GM21423 (cell line): Measurements from ENCODE around the gene SIGLEC6.

Source experiments
- ATAC-seq: cut with Tn5 transposase; IDR thresholded peaks from one replicate; pipeline ENCODE4 v1.9.1; 2021; ENCODE audit warnings: mild to moderate bottlenecking, moderate library complexity; ENCODE audit not compliant: unreplicated experiment

Gene SIGLEC6

DNA sequence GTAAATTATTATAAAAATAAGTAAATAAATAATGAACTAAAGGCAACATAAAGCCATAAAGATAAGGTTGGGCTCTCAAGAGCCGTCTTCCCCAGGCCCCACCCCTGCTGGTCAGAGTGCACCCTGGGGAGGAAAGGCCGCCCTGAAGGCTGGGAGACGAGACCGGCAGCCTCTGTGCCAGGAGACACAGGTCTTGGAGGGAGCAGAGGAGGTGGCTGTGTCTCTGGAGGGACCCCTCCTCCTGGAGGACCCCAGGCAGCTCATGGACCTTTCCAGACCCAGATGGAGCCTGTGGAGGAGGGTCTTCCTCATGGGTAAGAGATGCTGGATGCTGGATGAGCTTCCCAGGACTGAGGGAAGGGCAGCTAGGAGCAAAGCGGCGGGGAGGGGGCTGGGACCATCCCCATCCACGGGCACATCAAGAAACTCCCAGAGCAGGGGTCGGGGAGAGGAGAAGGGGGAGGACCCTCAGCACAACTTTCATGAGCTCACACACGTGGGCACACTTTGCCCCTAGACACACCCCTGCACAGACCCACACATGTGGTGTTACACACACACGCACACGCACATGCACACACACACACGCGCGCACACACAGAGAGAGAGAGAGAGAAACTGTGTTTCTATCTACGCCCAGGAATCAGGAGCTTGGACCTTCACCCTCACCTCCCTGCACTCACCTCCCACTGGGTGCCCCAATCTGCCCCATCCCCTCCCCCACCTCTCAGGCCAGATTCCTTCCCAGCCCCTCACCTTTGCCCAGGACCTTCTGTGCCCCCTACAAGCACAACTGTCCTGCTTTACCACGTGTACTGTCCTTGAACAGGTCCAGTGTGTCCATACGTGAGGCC lies 52.9 kb downstream of the SIGLEC6 start, which contains the start of gene CEACAM18:
Gene CEACAM18, plus strand, starts transcription at position 159 of the 854 bp plus-strand sequence.
- no peak for ATAC-seq

DNA sequence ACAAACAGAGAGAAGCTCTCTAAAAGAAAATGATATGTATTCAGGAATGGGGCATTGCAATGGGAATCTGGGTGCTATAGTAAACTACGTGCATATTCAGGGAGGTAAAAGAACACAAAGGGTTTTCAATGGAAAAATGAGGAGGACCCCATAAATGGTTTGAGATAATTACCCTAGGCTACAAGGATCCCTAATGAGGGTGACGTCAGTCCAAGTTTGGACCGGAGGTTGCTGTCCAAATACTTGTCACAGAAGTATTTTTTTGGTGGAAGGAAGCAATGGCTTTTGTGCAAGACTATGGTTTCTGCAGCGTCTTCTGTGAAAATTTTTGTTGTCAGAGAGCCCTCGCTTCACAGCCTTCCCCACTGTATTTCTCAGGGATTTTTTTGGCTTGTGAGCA lies 54.1 kb downstream of the SIGLEC6 start:
- no peak for ATAC-seq

DNA sequence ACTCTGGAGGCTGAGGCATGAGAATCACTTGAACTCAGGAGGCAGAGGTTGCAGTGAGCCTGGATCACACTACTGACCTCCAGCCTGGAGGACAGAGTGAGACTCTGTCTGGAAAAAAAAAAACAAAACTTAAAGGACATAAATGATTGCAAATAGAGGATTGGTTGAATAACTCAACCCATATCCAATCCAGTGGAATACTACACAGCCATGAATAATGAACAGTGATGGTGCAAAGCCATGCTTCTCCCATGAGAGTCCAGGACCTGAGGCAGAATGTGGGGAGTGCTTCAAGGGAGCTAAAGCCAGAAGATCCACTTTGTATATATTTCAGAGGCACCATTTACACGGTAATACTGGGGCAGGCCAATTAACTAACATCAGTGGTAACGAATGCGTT lies 55.3 kb downstream of the SIGLEC6 start:
- ATAC-seq, result no peak

DNA sequence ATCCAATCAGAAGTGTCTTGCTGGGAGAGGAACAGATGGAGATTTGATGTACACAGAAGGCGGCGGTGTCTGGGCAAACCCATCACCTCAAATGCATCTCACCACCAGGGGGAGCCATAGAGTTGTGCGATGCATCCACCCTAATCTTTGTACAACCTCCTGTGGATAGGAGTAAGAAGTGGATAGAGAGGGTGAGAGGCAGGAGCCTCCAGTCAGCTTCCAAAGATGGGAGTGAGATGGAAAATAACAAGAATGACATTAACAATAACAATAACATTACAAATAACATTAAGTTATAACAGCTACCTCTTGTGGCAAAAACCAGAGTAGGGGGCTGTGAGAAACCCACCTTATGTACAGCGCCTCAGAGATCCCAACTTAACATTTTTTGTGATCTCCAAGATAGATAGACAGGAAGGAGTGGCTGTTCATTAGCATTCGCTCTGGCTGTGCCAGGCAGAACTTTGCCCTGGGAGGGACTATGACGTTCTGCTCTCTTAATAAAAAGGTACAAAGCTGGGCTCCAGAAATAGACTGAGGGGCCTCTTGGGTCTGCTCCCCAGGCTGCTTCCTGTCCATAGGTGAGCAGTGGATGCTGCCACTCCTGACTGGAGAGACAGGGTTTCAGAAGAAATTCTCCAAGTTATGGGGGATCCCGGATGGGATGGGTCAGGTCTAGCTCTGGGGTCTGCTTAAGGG lies 58.3 kb downstream of the SIGLEC6 start:
- ATAC-seq, result no peak

DNA sequence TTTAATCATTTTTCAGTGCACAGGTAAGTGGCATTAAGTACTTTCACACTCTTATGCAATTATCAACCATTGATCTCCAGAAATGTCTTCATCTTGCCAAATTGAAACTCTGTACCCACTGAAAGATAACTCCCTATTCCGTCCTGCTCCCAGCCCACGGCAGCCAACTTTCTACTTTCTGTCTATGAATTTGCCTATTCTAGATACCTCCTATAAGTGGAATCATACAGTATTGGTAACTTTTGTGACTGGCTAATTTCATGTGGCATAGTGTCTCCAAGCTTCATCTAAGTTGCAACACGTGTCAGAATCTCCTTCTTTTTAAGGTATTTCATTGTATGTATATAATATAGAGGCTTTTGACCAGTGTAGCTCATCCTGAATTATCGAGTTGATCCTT lies 58.9 kb downstream of the SIGLEC6 start:
- ATAC-seq, result no peak

DNA sequence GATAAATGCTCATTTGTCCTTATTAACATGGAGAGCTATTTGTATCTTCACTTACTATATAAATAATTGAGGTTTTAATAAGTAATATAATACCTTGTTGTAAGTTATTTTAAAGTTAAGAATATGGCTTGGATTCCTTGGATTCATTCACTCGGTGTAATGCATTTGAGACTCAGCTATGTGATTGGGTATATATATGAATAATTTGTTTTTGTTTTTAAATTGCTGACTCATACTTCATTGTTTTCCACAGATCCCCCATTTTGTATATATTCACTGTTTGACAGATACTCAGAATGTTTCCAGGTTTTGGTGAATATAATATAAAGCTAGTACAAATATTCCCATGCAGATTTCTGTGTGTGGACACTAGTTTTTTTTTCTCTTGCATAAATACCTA lies 59.9 kb downstream of the SIGLEC6 start:
- ATAC-seq, result no peak

DNA sequence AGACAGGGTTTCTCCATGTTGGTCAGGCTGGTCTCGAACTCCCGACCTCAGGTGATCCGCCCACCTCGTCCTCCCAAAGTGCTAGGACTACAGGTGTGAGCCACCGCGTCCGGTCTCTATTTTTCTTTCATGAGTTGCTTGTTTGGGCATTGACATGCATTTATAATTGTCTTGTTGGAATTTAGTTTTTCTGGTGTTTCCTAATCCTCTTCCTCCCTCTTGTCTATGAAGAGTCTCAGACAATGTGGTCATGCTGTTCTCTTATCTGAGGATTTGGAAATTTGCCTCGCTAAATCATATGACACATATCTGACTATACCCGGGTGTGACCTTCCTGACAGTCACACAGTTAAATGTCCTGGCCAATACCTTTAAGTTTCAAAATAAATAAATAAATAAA lies 60.5 kb downstream of the SIGLEC6 start:
- ATAC-seq, result no peak

DNA sequence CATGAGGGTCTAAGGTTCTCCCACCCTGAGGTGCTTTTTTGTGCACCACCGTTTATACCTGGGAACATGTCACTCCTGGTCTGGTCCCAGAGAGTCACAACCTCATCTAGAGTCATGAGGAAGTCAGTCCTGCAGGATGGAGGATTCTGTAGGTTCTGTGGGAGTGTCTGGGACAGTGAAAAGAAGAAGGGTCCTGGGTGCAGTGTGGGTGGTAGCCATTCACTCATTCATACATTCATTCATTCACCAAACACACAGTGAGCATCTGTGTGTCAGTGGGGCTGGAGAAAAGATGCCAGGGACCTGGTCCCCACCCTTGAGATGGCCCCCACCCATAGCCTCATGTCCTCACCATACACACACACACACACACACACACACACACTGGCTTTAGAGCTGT lies 61.8 kb downstream of the SIGLEC6 start:
- no peak for ATAC-seq

DNA sequence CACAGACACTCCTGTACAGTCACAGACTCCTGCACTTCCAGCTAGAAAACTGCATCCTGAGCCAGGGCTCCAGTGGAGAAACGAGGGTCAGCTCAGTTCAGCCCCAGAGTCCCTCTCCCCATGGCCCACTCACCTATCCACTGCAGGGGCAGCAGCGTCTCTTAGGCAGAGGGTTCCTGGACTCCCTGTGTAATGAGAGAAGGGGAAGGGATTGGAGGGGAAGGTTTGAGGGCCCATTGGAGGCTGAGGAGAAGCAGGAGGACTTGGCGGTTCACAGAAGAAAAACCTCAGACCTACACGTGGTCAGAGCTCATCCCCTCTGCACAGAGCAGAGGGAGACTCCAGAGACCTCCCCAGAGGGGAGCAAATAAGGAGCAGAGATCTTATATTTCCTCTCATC lies 62.3 kb downstream of the SIGLEC6 start:
- no peak for ATAC-seq

DNA sequence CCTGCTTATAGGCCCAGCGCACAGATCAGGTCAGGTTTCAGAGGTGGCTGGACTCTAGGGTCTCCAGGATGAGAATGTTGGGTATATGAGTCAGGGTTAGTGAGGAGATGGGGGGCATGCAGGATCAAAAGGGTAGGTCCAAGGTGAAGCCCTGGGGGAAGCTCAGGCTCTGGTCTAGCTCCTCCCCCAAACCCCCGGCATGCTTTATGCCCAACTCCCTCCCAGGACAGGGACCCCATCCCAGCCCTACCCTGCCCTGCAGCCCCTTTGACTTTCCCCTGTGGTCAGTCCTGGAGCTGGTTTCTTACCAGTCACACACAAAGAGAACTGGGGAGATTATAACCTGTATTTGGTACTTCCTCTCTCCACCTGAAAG lies 62.9 kb downstream of the SIGLEC6 start:
- no peak for ATAC-seq

DNA sequence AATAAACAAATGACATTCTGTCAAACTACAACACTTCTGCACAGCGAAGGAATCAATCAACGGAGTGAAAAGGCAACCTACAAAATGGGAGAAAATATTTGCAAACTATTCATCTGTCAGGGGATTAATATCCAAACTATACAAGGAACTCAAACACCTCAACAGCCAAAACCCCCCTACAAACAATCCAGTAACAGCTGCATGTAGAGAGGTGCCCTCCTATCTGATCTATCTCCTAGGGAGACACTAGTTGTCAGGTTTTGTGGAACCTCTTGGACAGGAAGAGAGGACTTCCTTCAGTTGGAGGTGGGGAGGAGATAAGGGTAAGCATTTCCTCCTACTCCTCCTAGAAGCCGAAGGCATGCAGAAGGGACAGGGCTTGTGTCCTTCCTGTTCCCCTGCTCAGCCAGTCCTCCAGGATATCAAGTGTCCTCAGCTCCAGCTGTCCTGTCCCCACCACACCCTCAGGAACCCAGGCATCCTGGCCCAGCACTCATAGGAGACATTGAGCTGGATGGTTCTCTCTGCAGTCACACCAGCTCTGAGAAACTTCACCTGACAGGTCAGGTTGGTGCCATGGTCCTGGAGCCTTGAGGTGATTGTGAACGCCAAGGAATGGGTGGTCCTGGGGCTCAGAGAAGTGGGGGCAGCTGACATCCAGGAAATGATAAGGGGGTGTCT lies 63.5 kb downstream of the SIGLEC6 start:
- ATAC-seq, result no peak
